GM13976 (cell line): ENCODE data around the gene GABRA5.

Experiments used
- DNase-seq: peaks from one replicate; pipeline ENCODE4 v3.0.0; 2012; ENCODE audit warnings: low spot score
- in situ Hi-C: fragments of 300-500 bp; cut with MboI; formaldehyde crosslinking; loops from one replicate; pipeline ENCODE4 v1.12.0; 2022; ENCODE audit warnings: low sequenced_read_pairs, mixed read lengths, inconsistent platforms; ENCODE audit not compliant: unreplicated experiment
- TF ChIP-seq, protein P1 (sequence below): IDR thresholded peaks from 2 replicates; pipeline ENCODE4 v1.5.1; 2012; ENCODE audit warnings: borderline replicate concordance, mild to moderate bottlenecking; ENCODE audit not compliant: insufficient read depth; ENCODE audit errors: extremely low read depth, missing control alignments, control extremely low read depth

Gene GABRA5

DNA sequence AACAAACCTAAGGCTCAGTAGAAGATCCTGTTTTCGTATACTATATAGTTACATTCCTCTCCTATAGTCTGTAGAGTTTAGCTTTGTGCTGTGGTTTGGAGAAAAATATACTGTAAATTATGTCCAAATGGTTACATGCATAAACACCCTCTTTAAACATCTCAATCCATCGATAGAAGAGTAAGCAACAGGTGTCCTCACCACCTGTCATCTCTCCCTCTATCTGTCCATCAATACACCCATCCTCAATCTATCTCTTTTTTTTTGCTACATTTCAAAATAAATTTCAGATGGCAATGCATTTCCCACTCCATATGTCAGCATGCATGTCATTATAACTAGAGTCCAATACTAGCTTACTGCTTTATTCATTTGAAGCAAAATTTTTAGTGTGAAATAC, 83.1 kb downstream of the GABRA5 start:
- no peak for DNase-seq
- TF ChIP-seq, protein P1, sequence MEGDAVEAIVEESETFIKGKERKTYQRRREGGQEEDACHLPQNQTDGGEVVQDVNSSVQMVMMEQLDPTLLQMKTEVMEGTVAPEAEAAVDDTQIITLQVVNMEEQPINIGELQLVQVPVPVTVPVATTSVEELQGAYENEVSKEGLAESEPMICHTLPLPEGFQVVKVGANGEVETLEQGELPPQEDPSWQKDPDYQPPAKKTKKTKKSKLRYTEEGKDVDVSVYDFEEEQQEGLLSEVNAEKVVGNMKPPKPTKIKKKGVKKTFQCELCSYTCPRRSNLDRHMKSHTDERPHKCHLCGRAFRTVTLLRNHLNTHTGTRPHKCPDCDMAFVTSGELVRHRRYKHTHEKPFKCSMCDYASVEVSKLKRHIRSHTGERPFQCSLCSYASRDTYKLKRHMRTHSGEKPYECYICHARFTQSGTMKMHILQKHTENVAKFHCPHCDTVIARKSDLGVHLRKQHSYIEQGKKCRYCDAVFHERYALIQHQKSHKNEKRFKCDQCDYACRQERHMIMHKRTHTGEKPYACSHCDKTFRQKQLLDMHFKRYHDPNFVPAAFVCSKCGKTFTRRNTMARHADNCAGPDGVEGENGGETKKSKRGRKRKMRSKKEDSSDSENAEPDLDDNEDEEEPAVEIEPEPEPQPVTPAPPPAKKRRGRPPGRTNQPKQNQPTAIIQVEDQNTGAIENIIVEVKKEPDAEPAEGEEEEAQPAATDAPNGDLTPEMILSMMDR = no peak
- in situ Hi-C loops = no loop called here

DNA sequence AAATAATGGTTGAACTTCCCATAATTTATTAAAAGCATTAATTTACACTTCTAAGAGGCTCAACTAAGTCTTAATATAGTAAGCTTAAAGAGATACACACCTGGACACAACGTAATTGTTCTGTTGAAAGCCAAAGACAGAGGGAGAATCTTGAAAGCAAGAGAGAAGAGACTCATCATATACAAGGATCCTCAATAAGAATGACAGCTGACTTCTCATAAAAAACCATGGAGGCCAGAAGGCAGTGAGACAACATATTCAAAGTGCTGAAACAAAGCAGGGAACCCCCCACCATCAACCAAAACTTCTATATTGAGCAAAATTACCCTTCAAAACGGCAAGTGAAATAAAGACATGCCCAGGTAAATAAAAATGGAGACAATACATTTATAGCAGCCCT, 87.5 kb downstream of the GABRA5 start:
- DNase-seq = no peak

DNA sequence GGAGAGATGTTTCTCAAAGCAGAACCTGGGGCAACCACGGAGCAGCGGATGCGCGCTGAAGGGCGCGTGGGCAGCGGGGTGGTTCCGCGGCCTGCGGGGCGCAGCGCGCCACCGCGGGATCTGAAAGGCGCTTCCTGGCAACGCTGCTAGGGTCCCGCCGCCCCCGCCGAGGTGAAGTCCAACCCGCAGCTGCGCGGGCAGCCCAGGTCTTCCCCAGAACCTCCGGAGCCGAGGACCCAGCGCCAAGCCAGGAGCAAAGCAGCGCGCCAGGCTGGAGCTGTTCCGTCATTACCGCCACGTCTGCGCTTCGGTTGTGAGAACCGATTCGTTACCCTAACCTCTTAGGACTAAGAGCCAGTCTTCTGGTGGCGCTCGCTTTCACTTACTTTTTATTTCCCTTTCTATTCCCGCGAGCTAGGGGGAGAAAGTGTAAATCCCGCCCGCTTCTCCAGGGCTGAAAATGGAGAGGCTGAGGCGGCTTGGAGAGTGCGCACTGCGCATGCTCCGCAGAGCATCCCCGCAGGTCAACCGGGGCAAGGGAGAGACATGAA, 100.9 kb downstream of the GABRA5 start:
- TF ChIP-seq, protein P1 = no peak
- in situ Hi-C loops = no loop called here
- DNase-seq = no peak

More for the DNA sequence above, 87.5 kb downstream of the GABRA5 start:
- in situ Hi-C loops = no loop called here
- TF ChIP-seq, protein P1 = no peak

DNA sequence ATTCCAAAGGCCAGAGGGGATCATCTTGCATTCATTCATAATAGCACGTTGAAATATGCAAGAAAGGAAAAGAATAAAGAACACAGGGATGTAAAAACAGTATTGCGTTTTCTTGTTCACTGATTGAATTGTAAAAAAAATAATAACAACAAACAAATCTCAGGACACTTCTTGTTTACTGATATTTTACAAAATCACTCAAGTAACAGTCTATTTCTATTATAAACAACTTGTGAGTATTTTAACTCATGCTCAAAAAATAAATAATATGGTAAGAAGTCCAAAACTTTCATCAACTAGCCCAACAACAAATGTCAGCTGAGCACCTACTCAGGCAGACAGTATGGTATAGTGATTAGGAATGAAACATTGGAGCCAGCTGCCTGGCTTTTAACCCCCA, 101.9 kb downstream of the GABRA5 start:
- no peak for DNase-seq
- TF ChIP-seq, protein P1 = no peak
- in situ Hi-C loops = no loop called here

DNA sequence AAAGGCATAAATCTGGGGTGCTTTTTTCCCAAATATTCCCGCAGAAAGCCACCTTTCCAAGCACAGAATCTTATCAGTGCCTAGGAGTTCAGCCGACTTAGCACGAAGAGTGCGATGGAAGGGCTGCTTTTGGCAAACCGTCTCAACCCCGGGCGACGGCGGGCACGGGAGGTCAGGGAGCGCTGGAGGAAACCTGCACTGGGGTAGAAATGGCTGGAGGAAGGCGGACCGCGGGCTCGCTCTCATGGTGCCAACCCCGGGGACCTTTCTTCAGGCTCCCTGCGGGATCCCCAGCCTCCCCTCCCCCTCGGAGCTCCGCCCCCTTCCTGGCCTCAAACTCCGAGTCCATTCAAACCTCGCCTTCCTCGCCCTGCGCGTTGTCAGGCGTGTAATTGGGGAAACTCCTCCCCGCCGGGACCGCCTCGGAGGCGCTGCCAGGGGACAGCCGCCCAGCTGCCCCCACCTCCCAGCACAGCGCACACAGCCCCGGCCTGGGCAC, 103.9 kb downstream of the GABRA5 start, which contains the start of gene GABRG3:
Gene GABRG3 (plus strand): TSS at position 470 of the 499 bp plus-strand sequence.
- TF ChIP-seq, protein P1 = no peak
- DNase-seq = no peak
- in situ Hi-C loops = no loop called here

DNA sequence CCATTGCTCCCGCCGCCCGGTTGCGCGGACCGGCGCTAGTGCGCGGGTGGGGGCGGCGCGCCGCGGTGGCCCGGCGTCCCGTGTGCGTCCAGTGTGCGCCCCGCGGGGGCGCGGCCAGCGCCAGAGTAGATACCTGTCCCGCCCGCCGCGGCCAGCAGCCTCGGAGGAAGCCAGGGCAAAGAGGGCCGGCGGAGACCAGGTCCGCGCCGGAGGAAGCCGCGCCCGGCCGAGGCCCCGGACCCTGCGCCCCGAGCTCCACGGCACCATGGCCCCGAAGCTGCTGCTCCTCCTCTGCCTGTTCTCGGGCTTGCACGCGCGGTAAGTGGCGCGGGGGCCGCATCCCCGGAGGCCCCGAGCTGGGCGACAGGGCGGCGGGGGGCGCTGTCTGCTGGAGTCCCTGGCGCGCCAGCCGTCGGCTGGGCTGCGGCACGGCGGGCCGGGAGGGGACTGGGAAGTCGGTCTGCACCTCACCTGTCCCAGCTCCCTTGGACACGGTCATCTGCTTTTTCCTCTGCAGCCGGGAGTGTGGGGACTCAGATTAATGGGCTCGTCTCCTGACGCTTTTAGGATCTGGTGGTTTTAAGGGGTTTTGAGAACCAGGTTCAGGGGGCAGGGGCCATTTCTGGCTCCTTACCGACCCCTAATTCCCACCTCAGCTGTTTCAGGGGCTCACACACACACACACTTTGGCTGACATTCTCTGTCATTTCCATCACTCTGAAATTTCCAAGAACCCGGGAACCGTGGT, 104.6 kb downstream of the GABRA5 start:
- in situ Hi-C loops = no loop called here
- TF ChIP-seq, protein P1 = no peak

More for the DNA sequence above, 104.6 kb downstream of the GABRA5 start:
- no peak for DNase-seq
